ENCODE data around the gene KCTD1. TPM values are rescaled to one million over a fixed set of nuclear protein-coding genes. Genes with fewer than 3 reads are reported as not detected.

KCTD1 gene
- total RNA-seq (2021): 20.5 and 20.7 TPM in 2 replicates
- percentile 53 among the genes with signal in this experiment for Bru-seq, nascent RNA
- BruChase-seq, experiment 1, labeled RNA remaining after a 2-hour chase: percentile 53 among the genes with signal in this experiment
- percentile 39 among the genes with signal in this experiment for BruChase-seq, experiment 2, labeled RNA remaining after a 6-hour chase
- long read RNA-seq, transcript KCTD1-202 (5 exons, 2,103 nt): major isoform, 11 of 19 reads
- long read RNA-seq, partial matches to known transcripts: 1 of 19 reads
- long read RNA-seq, other reads (novel, unspliced or antisense): 5 of 19 reads

DNA sequence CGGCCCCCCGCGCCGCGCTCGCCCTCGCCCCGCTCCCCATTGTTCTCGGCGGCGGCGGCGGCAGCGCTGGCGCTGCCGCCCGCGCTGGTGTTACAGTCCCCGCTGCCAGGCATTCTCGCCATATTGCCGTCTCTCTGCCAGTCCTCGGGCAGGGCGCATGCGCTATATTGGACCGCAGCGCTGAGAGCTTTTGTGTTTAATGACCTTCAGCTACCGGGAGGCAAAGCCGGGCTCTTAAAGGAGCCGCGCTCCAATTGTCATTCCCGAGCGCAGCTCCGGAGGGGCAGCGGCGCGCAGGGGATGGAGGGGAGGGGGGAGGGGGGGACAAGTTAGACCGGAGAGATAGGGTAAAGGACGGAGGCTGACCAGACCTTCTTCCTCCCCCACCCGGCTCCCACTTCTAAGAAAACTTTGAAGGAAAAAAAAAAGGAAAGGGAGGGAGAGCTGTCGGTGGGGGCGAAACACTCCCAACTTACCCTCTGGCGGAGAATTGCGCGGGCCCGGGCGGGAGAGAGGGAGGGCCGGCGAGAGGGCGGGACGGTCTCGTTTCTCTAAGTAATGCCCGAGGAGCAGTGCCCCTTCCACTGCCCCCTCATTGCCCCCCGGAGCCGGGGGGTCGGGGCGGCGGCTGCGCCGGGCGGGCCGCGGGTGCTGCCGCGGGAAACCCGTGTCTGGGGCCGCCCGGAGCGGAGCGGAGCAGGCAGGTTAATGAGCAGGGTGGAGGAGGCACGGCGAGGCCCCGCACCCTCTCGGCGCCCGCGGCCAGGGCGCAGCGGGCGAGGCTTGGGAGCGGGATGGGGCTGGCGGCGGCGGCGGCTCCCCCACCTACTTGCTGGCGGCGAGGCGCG is at the start of gene KCTD1:
KCTD1 (minus strand) TSS at position 139 of the 848 bp plus-strand sequence; CDS start at position 122, 17 bp downstream.
- H3K9me3 ChIP-seq (ENCODE audit: insufficient read depth, low read depth): no peaks in the 10 kb centered on the region
- H3K36me3 ChIP-seq (ENCODE audit: low read depth): no peaks in the 10 kb centered on the region
- H3K27ac ChIP-seq: peak within 1 kb of the TSS; percentile 75
- no peaks in the 10 kb centered on the region for H4K20me1 ChIP-seq (ENCODE audit: insufficient read depth)
- TSS peak; percentile 21 for BruUV-seq (replicated peaks)
- H3K4me2 ChIP-seq: peak within 1 kb of the TSS; percentile 87
- CTCF ChIA-PET: interaction anchor here (0.6 to 0.7 kb wide), 3 partner anchors 9 to 240 kb away, joined by 3 to 8 read pairs (median 4); no protein-coding TSS in a partner anchor
- no peaks in the 10 kb centered on the region for H3K27me3 ChIP-seq (ENCODE audit: insufficient read depth, low read depth)
- intact Hi-C loops (cut with micrococcal nuclease; ENCODE audit: unreplicated experiment): loop anchor here (2.0 to 10.0 kb wide), 6 partner anchors 32 to 456 kb away; partner anchors contain the start of gene SS18
- H3K9me2 ChIP-seq (ENCODE audit: insufficient read depth): no peaks in the 10 kb centered on the region
- peaks cover 45% of the 10 kb centered on the region for H3K79me2 ChIP-seq (ENCODE audit: low read depth)
- no peak for TF ChIP-seq EZH2 (IDR thresholded peaks at IDR 0.05; ENCODE audit: low read depth)
- TF ChIP-seq, protein P1, sequence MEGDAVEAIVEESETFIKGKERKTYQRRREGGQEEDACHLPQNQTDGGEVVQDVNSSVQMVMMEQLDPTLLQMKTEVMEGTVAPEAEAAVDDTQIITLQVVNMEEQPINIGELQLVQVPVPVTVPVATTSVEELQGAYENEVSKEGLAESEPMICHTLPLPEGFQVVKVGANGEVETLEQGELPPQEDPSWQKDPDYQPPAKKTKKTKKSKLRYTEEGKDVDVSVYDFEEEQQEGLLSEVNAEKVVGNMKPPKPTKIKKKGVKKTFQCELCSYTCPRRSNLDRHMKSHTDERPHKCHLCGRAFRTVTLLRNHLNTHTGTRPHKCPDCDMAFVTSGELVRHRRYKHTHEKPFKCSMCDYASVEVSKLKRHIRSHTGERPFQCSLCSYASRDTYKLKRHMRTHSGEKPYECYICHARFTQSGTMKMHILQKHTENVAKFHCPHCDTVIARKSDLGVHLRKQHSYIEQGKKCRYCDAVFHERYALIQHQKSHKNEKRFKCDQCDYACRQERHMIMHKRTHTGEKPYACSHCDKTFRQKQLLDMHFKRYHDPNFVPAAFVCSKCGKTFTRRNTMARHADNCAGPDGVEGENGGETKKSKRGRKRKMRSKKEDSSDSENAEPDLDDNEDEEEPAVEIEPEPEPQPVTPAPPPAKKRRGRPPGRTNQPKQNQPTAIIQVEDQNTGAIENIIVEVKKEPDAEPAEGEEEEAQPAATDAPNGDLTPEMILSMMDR (conservative IDR thresholded peaks at IDR 0.05): no peak
- POLR2A ChIA-PET (ENCODE audit: unreplicated experiment): interaction anchor here (0.5 to 0.6 kb wide), 4 partner anchors 8 to 35 kb away, joined by 3 to 10 read pairs (median 6); no protein-coding TSS in a partner anchor
- H3K4me1 ChIP-seq (replicated peaks; ENCODE audit: insufficient read depth): peaks cover 31% of the 10 kb centered on the region
- peak within 1 kb of the TSS; percentile 78 for H3K4me3 ChIP-seq
- peak within 1 kb of the TSS; percentile 86 for H2AFZ ChIP-seq
- peaks cover 4% of the 10 kb centered on the region for H3F3A ChIP-seq (ENCODE audit: insufficient read depth, low read depth)
- peak; percentile 57 to 58 for DNase-seq

DNA sequence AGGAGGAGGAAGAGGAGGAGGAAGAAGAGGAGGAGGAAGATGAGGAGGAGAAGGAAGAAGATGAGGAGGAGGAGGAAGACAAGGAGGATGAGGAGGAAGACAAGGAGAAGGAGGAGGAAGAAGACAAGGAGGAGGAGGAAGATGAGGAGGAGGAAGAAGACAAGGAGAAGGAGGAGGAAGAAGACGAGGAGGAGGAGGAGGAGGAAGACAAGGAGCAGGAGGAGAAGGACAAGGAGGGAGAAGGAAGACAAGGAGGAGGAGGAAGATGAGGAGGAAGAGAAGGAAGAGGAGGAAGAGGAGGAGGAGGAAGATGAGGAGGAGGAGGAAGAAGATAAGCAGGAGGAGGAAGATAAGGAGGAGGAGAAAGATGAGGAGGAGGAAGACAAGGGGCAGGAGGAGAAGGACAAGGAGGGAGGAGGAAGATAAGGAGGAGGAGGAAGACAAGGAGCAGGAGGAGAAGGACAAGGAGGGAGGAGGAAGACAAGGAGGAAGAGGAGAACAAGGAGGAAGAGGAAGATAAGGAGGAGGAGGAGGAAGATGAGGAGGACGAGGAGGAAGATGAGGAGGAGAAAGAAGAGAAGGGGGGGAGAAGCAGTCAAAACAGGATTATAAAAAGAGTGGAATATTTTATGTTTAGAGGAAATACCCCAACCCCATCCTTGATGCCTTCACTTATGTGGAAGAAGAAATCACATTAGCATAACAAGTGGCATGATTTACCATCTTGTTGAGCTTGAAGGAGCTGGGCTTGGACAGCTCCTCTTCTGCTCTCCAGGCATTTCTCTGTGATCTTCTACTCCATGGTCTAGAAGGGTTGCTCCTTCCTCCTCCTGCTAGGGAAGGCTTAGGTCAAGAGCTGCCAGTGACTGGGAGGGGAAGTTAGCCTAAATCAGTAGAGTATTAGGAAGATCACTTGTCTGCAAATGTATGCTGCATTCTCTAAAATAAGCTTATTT is 45.3 kb upstream of the KCTD1 start:
- ChIA-PET CTCF (no interaction called here), POLR2A (ENCODE audit: unreplicated experiment) (no interaction called here)
- Histone ChIP-seq H2AFZ (no peak overlapping the region), H3K9me3 (ENCODE audit: insufficient read depth, low read depth) (no peaks in the 10 kb centered on the region), H3K79me2 (ENCODE audit: low read depth) (no peaks in the 10 kb centered on the region), H3K4me3 (no peak overlapping the region), H3K36me3 (ENCODE audit: low read depth) (no peaks in the 10 kb centered on the region), H3K27me3 (ENCODE audit: insufficient read depth, low read depth) (no peaks in the 10 kb centered on the region), H3K4me1 (replicated peaks; ENCODE audit: insufficient read depth) (no peaks in the 10 kb centered on the region), H3K9me2 (ENCODE audit: insufficient read depth) (no peaks in the 10 kb centered on the region), H3F3A (ENCODE audit: insufficient read depth, low read depth) (no peaks in the 10 kb centered on the region), H4K20me1 (ENCODE audit: insufficient read depth) (no peaks in the 10 kb centered on the region), H3K4me2 (no peak overlapping the region), H3K27ac (no peak overlapping the region)
- no TSS peak for BruUV-seq (replicated peaks)
- DNase-seq: no peak
- intact Hi-C loops (cut with micrococcal nuclease; ENCODE audit: unreplicated experiment): no loop called here
- TF ChIP-seq EZH2 (IDR thresholded peaks at IDR 0.05; ENCODE audit: low read depth): no peak
- TF ChIP-seq, protein P1 (conservative IDR thresholded peaks at IDR 0.05): no peak

DNA sequence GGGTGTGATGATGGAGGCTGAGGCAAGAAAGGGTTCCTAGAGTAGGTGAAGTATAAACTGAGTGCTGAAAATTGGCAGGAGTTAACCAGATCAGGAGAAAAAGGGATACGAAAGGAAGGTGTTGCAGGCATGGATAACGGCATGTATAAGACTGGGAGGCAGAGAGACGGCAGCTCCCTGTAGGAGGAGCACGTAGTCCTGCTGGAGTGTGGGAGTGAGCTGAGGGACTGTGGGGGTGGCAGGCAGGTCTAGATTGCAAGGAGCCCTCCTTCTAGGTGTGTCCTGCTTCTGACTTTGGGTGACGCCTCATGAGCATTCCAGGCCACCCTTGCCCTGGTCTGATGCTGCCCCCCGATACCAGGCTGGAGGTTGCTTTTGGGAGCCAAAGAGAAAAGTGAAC is 36.4 kb upstream of the KCTD1 start:
- Histone ChIP-seq H3F3A (ENCODE audit: insufficient read depth, low read depth) (peaks cover 17% of the 10 kb centered on the region), H3K9me3 (ENCODE audit: insufficient read depth, low read depth) (no peaks in the 10 kb centered on the region), H3K9me2 (ENCODE audit: insufficient read depth) (no peaks in the 10 kb centered on the region), H2AFZ (no peak overlapping the region), H3K27me3 (ENCODE audit: insufficient read depth, low read depth) (no peaks in the 10 kb centered on the region), H3K36me3 (ENCODE audit: low read depth) (no peaks in the 10 kb centered on the region), H3K4me1 (replicated peaks; ENCODE audit: insufficient read depth) (peaks cover 18% of the 10 kb centered on the region), H3K4me3 (no peak overlapping the region), H4K20me1 (ENCODE audit: insufficient read depth) (no peaks in the 10 kb centered on the region), H3K27ac (no peak overlapping the region), H3K79me2 (ENCODE audit: low read depth) (no peaks in the 10 kb centered on the region), H3K4me2 (no peak overlapping the region)
- TF ChIP-seq, protein P1 (conservative IDR thresholded peaks at IDR 0.05): no peak
- TF ChIP-seq EZH2 (IDR thresholded peaks at IDR 0.05; ENCODE audit: low read depth): no peak
- no peak for DNase-seq
- ChIA-PET POLR2A (ENCODE audit: unreplicated experiment) (no interaction called here), CTCF (no interaction called here)
- no TSS peak for BruUV-seq (replicated peaks)
- intact Hi-C loops (cut with micrococcal nuclease; ENCODE audit: unreplicated experiment): no loop called here

Data from PC-9 (cell line).